OCI-LY7 (cell line): ENCODE results near the gene PRELP. TPM values are rescaled to one million over a fixed set of nuclear protein-coding genes. Genes with fewer than 3 reads are reported as not detected.
A peak's percentile ranks its signal among the peaks of the same experiment; 100 is the strongest.

ENCODE experiments used
- BruUV-seq: library from RNA; stranded (reverse); fragments of 400-500 nt; replicated peaks from 2 replicates; lab custom pipeline; 2021; lab: Mats Ljungman, UMichigan
- CTCF ChIA-PET: fragments of 300-600 bp; sonication (Branson Sonifier 250); formaldehyde crosslinking; loops from one replicate; lab custom pipeline; 2022; ENCODE audit warnings: antibody characterized with exemption; ENCODE audit not compliant: unreplicated experiment; lab: Charles Lee
- POLR2A ChIA-PET: fragments of 300-600 bp; sonication (Branson Sonifier 250); formaldehyde crosslinking; loops from one replicate; lab custom pipeline; 2022; ENCODE audit warnings: antibody characterized with exemption; lab: Charles Lee
- DNase-seq: peaks from one replicate; pipeline ENCODE4 v3.0.0-alpha.2; 2015; ENCODE audit warnings: low spot score
- H2AFZ ChIP-seq: fragments of 200-600 bp; sonication (generic), shearing (Covaris generic); 2 replicates; pipeline ENCODE4 v1.6.1; 2014; ENCODE audit warnings: mild to moderate bottlenecking, antibody characterized with exemption, low read length, moderate library complexity
- H3K27ac ChIP-seq: fragments of 200-600 bp; sonication (generic); 2 replicates; pipeline ENCODE4 v1.5.1; 2014; ENCODE audit warnings: mixed run types, low read depth, mild to moderate bottlenecking, moderate library complexity, low read length, inconsistent platforms; ENCODE audit not compliant: poor library complexity, severe bottlenecking
- H3K36me3 ChIP-seq: fragments of 200-600 bp; sonication (generic); 2 replicates; pipeline ENCODE4 v1.6.1; 2014; ENCODE audit warnings: mild to moderate bottlenecking, antibody characterized with exemption, low read length, moderate library complexity, mixed read lengths; ENCODE audit not compliant: insufficient read depth
- H3K4me1 ChIP-seq: fragments of 200-600 bp; sonication (generic); 2 replicates; pipeline ENCODE4 v1.5.1; 2014; ENCODE audit warnings: mild to moderate bottlenecking, low read length; ENCODE audit not compliant: insufficient read depth, poor library complexity, severe bottlenecking
- H3K4me2 ChIP-seq: fragments of 200-600 bp; sonication (generic); 2 replicates; pipeline ENCODE4 v1.6.1; 2014; ENCODE audit warnings: mild to moderate bottlenecking, low read length
- H3K4me3 ChIP-seq: fragments of 200-600 bp; sonication (generic); 2 replicates; pipeline ENCODE4 v1.5.1; 2014; ENCODE audit warnings: mild to moderate bottlenecking, low read depth, low read length; ENCODE audit not compliant: poor library complexity, severe bottlenecking
- H3K79me2 ChIP-seq: fragments of 200-600 bp; sonication (generic); 2 replicates; pipeline ENCODE4 v1.6.1; 2016; ENCODE audit warnings: low read depth, mild to moderate bottlenecking, low read length, moderate library complexity, mixed read lengths; ENCODE audit not compliant: insufficient read depth
- H3K9me2 ChIP-seq: fragments of 200-600 bp; sonication (generic); 2 replicates; pipeline ENCODE4 v1.6.1; 2016; ENCODE audit warnings: mild to moderate bottlenecking, low read length, mixed read lengths; ENCODE audit not compliant: insufficient read depth
- H3K9me3 ChIP-seq: fragments of 200-600 bp; sonication (generic); 2 replicates; pipeline ENCODE4 v1.6.1; 2014; ENCODE audit warnings: mild to moderate bottlenecking, mixed run types, low read length, mixed read lengths
- H4K20me1 ChIP-seq: fragments of 200-600 bp; sonication (generic); 2 replicates; pipeline ENCODE4 v1.6.1; 2014; ENCODE audit warnings: mild to moderate bottlenecking, antibody characterized with exemption, low read length, moderate library complexity, mixed read lengths; ENCODE audit not compliant: insufficient read depth
- EZH2phosphoT487 ChIP-seq: fragments of 200-600 bp; sonication (generic); IDR thresholded peaks from 2 replicates; pipeline ENCODE4 v1.6.1; 2018; ENCODE audit warnings: low read depth, borderline replicate concordance, mild to moderate bottlenecking, mixed run types, antibody characterized with exemption, low read length, moderate library complexity, mixed read lengths
- intact Hi-C: fragments of 100-400 bp; cut with micrococcal nuclease; formaldehyde crosslinking; loops from one replicate; pipeline ENCODE4 v1.10.0; 2022; ENCODE audit not compliant: unreplicated experiment
- total RNA-seq, 2 experiments: library from RNA; depleted of rRNA in 1 of 2; stranded (reverse); fragments of >200 nt in 1 of 2; shearing (Covaris generic) in 1 of 2; gene quantifications; 2 replicates each; pipeline ENCODE4 v1.2.3, GENCODE V29; 2014 to 2022
- TF ChIP-seq, protein P1 (sequence below): fragments of 200-600 bp; sonication (generic); conservative IDR thresholded peaks from 2 replicates; pipeline ENCODE4 v1.5.1; 2014; ENCODE audit warnings: mild to moderate bottlenecking, antibody characterized with exemption, low read length, moderate library complexity, mixed read lengths

PRELP gene
- total RNA-seq, 2 experiments from 2014 or later = not detected

GRCh38 chr1:203461717-203462116 is 13.9 kb upstream of the PRELP start:
- H3K4me1 ChIP-seq = peaks cover 76% of the 10 kb centered on the region
- peak; percentile 69 for DNase-seq
- H3K36me3 ChIP-seq = no peaks in the 10 kb centered on the region
- H3K9me2 ChIP-seq = no peaks in the 10 kb centered on the region
- H2AFZ ChIP-seq = peak overlapping the region; percentile 77
- POLR2A ChIA-PET = interaction anchor here (0.5 to 1.2 kb wide), 4 partner anchors 10 to 167 kb away, joined by 3 to 6 read pairs (median 6); partner anchors contain the start of gene FMOD
- peak overlapping the region; percentile 54 for H3K4me2 ChIP-seq
- H3K4me3 ChIP-seq = peak overlapping the region; percentile 29
- no TSS peak for BruUV-seq
- intact Hi-C loops = no loop called here
- TF ChIP-seq EZH2phosphoT487 = no peak
- TF ChIP-seq, protein P1, sequence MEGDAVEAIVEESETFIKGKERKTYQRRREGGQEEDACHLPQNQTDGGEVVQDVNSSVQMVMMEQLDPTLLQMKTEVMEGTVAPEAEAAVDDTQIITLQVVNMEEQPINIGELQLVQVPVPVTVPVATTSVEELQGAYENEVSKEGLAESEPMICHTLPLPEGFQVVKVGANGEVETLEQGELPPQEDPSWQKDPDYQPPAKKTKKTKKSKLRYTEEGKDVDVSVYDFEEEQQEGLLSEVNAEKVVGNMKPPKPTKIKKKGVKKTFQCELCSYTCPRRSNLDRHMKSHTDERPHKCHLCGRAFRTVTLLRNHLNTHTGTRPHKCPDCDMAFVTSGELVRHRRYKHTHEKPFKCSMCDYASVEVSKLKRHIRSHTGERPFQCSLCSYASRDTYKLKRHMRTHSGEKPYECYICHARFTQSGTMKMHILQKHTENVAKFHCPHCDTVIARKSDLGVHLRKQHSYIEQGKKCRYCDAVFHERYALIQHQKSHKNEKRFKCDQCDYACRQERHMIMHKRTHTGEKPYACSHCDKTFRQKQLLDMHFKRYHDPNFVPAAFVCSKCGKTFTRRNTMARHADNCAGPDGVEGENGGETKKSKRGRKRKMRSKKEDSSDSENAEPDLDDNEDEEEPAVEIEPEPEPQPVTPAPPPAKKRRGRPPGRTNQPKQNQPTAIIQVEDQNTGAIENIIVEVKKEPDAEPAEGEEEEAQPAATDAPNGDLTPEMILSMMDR = no peak
- no peaks in the 10 kb centered on the region for H4K20me1 ChIP-seq
- no peaks in the 10 kb centered on the region for H3K9me3 ChIP-seq
- H3K79me2 ChIP-seq = no peaks in the 10 kb centered on the region
- CTCF ChIA-PET = no interaction called here
- peak overlapping the region; percentile 28 for H3K27ac ChIP-seq

DNA sequence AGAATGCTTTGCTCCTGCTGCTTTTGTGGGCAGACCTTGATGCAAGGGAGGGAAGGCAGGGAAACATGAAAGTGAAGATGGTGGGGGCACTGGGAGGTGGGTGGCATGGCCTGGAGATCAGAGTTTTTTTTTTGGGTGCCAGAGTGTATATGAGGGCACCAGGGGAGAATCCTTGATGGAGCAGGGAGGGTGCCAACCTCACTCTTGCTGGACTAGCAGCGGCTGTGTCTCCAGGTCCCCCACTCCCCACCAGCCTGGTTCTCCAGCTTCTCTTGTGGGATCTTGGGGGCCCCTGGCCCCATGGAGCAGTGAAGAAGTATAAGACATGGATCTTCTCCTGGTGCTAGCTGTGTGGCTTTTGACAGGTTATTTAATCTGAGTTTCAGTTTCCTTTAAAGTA is 13.5 kb upstream of the PRELP start:
- Histone ChIP-seq H3K9me3 (no peaks in the 10 kb centered on the region), H3K27ac (peak overlapping the region; percentile 28), H2AFZ (peak overlapping the region; percentile 77), H3K79me2 (no peaks in the 10 kb centered on the region), H4K20me1 (no peaks in the 10 kb centered on the region), H3K9me2 (no peaks in the 10 kb centered on the region), H3K4me3 (peak overlapping the region; percentile 29), H3K4me1 (peaks cover 72% of the 10 kb centered on the region), H3K4me2 (peak overlapping the region; percentile 54), H3K36me3 (no peaks in the 10 kb centered on the region)
- POLR2A ChIA-PET = interaction anchor here (0.7 to 1.2 kb wide), 4 partner anchors 10 to 167 kb away, joined by 3 to 6 read pairs (median 4); partner anchors contain the start of gene FMOD
- intact Hi-C loops = no loop called here
- no TSS peak for BruUV-seq
- no peak for TF ChIP-seq EZH2phosphoT487
- TF ChIP-seq, protein P1 = no peak
- CTCF ChIA-PET = no interaction called here
- DNase-seq = no peak

DNA sequence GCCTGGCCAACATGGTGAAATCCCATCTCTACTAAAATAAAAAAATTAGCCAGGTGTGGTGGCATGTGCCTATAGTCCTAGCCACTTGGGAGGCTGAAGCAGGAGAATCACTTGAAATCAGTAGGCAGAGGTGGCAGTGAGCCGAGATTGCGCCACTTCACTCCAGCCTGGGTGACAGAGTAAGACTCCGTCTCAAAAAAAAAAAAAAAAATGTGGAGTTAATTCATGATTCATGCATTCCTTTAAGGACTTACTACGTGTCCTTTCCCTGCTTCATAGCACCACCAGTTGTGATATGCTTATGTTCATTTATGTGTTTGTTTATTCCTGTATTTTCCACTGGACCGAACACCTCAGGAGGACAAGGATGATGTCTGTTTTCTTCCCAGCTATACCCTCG is 12.7 kb upstream of the PRELP start:
- Histone ChIP-seq H3K4me3 (no peak overlapping the region), H4K20me1 (no peaks in the 10 kb centered on the region), H3K27ac (no peak overlapping the region), H3K4me1 (peaks cover 67% of the 10 kb centered on the region), H3K9me2 (no peaks in the 10 kb centered on the region), H2AFZ (no peak overlapping the region), H3K9me3 (no peaks in the 10 kb centered on the region), H3K79me2 (no peaks in the 10 kb centered on the region), H3K4me2 (peak overlapping the region; percentile 54; the same call in 1 of the 2 replicates), H3K36me3 (no peaks in the 10 kb centered on the region)
- DNase-seq = no peak
- ChIA-PET CTCF (no interaction called here), POLR2A (interaction anchor here (0.5 to 0.9 kb wide), 2 partner anchors 9 to 82 kb away, joined by 3 read pairs; no protein-coding TSS in a partner anchor)
- BruUV-seq = no TSS peak
- intact Hi-C loops = no loop called here
- no peak for TF ChIP-seq EZH2phosphoT487
- TF ChIP-seq, protein P1 = no peak
